NCI-H524 treated with DMSO at 0.1 percent for 48 hours (cell line): ENCODE results near the gene STX8.

ENCODE experiments used
- DNase-seq: peaks from one replicate; lab custom pipeline; 2025; lab: John Stamatoyannopoulos, UW

STX8 gene

DNA sequence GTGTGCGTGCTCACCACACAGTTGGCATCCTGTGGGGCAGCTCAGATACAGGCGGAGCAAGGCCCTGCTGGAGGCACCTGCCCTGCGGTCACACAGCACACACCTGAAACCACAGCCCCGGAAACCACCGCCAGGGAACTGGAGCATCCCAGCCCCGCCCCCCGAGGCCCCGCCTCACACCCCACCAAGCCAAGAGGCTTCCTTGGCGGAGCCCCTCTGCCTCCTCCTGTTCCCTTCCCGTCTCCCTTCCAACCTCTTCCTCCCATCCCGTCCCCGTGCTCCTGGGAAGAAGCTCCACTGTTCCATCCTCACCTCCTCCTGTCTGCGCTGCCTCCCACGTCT lies 348.9 kb downstream of the STX8 start:
- no peak for DNase-seq

DNA sequence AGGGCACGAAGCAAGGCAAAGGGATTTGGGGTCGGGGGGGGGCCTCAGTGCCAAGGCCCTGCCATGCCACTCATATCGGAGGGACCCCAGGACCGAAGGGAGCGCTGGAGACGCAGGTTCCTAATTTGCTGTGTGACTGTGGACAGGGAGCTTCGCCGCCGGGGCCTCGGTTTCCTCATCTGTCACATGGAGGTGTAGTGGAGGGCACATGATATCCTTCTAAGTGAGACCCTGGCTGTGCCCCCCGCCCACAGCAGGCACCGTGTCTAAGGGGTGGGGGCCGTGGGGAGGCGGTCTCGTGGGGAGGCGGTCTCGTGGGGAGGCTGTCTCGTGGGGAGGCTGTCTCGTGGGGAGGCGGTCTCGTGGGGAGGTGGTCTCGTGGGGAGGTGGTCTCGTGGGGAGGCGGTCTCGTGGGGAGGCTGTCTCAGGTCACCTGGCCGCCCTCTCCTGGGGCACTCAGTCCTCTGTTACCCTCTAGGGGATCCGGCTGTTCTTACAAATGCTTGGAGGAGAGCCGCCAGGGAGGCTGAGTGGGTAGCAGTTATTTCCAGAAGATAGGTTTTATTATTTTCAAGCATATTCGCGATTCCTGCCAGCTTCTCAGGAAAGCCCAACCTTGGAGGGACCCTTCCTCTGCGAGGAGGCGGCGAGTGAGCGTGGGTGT lies 349.4 kb downstream of the STX8 start:
- no peak for DNase-seq

DNA sequence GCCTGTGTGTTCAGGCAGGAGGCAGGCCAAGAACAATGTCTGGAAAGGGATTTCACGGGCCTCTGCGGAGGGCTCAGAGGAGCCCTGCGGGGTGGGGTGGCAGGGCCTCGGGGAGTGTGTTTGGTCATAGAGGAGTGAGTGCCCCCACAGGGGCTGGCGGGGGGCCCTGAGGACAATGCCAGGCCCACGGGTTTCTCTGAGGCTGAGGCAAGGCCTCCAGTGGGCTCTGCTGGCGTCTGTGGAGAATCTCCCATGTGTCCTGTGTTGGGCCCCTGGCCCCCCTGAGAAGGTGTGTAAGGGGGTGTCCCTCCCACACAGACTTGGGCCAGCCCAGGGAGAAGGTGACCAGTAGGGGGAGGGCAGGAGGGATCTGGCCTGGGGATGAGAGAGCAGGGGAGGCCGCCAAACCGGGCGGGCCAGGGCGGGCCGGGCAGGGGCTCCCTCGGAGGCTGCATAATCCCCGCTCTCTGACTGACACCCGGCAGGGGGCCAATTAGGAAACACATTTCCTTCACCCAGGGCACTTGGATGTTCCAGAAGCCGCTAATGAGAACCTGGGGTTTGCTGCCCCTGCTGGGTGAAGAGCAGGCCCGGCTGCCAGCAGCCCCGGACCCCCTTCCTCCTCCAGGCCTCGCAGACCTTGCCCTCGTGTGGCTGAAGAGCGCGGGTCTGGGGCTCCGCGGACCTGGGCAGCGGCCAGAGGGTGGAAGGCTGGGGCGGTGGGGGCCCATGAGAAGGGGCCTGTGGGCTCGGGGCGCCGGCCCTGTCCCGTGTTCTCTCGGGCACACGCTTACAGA lies 350.1 kb downstream of the STX8 start:
- DNase-seq, result no peak

DNA sequence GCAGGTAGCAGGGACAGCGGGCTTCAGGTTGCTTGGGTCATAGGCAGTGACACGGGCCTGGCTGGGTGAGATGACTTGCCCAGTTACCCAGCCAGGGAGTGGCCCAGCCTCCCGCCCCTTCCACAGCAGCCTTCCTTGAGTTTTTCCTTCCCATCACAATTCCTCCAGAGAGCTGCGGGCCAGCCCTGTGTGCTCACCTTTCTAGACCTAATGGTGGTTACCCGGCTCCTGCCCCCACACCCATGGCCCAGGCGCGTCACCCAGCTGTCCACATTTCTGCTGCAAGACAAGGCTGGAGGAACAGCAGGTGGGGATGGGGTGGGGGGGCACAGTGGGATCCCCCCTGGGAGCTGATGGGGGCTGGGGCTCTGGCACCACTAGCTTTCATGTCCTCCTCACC lies 351.1 kb downstream of the STX8 start:
- no peak for DNase-seq

DNA sequence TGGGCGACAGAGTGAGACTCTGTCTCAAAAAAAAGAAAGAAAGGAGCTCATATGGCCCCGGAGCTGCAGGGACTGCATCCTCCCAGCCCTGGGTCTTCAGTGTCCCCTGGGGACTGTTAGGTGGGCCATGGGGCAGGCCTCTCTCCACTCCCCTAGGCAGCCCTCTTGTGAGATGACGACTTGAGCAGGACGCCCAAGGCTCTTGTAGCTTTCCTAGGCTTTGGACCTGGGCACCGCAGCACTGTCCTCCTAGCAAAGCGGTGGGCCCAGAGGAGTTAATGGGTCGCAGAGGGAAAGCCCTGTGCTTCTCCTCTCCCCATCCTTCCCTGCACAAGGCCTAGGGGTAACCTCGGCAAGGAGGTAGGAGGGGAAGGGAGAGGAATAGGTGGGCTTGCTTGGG lies 352.1 kb downstream of the STX8 start:
- DNase-seq, result no peak

DNA sequence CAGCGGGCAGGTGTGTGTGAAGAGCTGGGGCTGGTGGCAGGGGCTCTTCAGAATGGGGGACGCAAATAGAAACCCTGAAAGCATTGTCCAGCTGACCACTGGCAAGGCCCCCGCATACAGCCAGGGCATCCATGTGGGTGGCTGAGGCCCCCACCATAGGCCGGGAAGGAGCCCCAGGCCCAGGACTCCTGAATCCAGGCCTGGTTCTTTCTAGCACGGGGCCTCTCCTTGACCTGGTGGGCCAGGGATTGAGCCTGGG lies 353.8 kb downstream of the STX8 start:
- no peak for DNase-seq

DNA sequence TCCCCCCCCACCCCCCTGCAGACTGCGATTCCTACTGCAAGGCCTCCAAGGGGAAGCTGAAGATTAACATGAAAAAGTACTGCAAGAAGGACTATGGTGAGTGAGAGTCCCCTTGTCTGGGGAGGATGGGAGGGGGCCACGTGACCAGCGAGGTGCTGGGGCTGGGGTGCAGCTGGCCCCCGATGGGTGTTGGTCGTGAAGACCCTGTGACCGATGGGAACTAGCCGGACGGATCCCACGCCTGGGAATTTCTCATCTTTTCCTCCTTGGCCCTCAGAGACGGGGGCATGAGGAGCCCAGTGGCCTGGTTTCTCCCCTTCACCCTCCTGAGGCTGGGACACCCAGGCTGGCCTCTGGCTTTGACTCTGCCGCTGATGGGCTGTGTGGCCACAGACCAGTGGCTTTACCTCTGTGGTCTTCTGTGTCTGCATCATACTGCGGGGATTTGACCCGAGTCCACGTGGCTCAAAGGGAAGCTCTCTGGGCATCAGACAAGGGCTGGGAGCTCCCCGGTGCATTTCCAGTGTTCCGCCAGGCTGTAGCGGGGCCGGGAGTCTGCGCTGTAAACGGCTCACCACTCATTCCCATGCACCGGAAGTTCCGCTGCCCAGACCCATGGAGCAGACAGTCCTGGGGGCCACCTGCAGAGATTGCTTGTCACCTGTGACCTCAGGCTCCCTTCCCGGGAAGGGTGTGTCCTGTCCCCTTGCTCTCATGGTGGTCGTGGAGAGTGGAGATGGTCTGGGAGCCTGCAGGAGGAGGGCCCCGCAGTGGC lies 354.3 kb downstream of the STX8 start:
- DNase-seq, result no peak

DNA sequence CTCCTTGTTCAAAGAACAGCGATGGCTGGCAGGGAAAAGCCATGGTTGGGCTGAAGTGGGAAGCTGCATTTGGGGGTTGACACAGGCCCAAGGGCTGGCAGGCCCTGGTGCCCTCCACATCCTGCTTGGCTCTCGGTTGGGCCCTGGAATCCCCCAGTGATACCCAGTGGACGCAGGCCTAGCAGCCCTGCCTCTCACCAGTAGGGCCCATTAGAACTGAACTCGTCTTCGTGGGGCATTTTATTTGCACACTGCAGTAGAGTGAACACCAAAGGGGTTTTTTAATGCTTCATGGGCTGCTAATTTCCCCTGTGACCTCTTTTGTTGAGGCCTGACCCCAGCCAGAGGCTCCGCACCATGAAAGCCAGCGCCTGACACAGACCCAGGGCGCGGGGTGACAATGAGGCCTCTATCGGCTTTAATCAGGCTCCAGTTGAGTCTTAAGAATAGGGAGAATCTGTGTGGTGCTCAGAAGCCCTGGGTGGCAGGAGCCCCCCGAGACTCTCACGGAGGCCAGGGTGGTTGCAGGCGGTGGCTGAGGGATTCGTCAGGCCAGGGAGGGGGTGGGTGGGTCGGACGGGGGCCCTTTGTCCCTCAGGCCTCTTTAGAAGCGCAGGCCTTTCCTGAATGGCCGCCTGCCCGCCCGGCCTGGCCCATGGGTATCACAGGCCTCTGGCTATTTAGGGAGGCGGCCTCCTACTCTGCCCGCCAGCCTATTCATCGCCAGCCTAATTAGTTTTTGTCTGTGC lies 355.0 kb downstream of the STX8 start:
- DNase-seq, result no peak

DNA sequence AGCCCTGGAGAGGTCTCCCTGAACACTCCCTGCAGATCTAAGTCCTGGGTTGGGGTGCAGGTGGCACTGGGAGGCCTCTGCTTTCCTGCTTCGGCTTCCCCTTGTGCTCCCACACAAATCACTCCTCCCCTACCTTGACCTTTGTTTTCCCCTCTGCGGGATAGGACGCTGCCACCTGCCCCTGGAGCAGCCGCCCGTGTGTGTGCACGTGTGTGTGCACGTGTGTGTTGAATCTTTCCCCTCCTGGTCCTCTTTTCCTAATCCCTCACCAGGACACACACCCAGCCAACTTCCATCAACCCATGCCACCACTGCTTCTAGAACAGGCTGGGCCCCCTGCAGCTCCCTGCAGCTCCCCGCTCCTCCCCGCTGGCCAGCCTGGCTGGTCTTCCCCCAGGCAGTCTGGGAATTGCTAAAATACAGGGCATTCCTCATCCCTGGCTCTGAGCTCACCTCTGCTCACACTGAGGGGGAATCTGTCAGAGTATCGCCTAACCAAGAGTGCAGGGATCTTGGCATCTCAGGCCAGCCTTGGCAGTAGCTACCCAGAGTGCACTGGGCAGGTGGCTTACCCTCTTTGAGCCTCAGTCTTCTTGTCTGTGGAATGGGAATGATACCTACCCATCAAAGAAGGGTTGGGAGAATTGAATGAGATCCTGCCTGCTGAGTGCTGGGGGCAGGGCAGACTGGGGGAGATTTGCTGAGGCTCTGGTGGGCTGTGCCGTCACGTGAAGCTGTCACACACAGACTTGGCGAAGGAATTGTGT lies 355.8 kb downstream of the STX8 start:
- DNase-seq, result no peak

DNA sequence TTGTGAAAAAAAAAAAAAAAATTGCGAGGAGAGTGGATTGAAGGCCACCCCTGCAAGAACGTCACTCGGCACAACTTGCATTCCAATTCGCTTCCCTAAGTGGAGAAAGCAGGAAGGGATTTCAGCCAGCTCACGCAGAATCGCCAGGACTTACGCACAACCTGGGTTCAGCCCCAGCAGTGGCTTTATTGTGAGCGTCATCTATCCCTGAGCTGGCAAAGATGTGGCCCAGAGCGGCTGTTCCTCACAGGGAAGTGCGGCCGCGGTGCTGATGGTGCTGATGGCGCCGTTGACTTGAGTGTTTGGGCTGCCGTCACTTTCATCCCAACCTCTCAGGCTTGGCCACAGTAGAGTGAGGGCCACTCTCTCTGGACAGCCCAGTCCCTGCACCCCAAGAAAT lies 356.7 kb downstream of the STX8 start:
- DNase-seq, result no peak

DNA sequence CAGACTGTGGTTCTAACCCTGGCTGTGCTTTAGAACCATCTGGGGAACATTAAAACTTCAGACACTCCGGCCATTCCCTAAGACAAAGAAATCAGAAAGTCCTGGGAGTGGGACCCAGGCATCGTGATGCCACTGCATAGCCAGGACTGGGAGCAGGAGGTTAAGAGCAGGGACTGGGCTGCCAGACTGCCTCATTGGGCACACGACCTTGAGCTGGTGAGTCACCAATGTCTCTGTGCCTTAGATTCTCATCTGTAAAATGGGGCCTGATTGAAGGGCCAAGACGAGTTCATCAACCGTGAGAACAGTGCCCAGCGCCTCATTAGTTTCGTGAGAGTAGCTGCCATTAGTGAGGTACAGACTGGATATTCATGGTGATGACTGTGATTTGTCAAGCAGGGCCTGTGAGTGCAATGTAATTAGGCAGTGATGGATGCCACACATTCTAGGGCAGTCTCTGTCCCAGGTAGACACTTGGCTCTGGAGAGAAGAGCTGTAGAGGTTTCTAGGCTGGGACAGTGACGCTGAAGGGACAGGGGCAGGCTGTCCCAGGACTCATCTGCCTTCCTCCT lies 357.5 kb downstream of the STX8 start:
- DNase-seq, result no peak

DNA sequence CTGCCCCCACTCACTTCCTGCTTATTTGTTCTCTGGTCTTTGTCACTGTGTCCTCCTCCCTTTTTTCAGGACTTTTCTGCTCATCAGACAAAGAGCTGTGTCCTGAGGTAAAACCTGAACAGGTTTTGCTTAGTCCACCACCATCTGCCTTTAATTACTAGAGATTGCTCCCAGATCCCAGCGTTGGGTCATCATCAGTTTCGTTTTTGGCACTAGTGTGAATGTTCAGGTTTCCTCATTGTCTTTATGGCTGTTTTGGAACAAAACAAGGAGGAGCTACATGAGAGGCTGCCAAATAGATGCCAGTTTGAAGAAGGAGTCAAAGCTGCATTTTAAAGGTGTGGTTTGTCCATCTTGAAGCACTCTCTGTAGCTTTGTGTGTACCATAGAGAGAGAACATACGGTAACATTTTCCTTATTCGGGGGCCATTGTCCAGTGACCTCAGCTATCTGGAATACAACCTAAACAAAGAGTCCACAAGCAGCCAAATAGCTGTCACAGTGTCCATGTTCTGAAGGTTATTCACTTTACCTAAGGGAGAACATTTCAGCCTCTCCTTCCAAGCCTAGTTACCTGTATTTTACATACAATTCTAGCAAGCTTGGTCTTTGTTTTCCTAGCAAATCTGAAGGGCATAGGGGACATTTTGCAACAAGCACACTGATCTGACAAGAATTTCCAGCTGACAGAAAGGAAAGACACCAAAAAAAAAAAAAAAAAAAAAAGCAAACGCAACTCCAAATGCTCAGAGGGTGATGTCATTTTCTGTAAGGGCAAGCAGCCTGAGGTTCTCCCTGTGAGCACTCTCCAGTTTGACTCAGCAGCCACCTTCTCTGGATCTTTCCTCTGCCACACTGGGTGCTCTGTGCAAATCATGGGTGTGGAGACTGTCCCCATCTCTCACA lies 358.2 kb downstream of the STX8 start:
- DNase-seq, result no peak

DNA sequence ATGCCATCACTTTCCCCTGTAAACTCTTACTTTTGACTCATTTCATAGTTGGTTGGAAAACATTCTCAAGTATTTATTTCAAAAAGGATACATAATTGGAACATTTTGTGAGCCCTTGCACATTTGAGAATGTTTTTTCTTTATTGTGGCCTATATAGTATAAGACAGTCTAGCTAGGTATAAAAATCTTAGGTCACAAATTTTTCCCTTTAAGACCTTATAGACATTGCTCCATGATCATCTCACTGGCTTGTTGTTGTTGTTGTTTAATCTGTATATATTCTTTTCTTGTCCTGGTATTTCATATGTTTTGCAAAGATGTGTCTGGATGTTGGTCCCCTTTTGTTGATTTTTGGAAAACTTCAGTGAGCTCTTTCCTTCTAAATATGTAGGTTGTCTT lies 360.2 kb downstream of the STX8 start:
- no peak for DNase-seq

DNA sequence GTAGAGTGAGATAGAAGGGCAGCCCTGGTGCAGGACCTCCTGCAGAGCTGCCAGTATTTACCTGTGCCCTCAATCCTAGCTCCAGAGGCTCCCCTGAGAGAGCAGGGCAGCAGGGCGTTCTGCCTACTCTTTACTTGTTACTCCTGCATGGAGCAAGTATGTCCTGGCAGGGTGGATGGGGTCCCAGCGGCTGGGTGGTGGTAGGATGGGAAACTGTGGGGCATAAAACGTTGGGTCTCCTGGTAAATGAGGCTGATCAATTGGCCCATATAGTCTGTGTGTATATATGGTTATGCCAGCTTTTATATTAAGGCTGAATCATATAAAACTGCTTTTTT lies 362.3 kb downstream of the STX8 start:
- DNase-seq, result no peak

DNA sequence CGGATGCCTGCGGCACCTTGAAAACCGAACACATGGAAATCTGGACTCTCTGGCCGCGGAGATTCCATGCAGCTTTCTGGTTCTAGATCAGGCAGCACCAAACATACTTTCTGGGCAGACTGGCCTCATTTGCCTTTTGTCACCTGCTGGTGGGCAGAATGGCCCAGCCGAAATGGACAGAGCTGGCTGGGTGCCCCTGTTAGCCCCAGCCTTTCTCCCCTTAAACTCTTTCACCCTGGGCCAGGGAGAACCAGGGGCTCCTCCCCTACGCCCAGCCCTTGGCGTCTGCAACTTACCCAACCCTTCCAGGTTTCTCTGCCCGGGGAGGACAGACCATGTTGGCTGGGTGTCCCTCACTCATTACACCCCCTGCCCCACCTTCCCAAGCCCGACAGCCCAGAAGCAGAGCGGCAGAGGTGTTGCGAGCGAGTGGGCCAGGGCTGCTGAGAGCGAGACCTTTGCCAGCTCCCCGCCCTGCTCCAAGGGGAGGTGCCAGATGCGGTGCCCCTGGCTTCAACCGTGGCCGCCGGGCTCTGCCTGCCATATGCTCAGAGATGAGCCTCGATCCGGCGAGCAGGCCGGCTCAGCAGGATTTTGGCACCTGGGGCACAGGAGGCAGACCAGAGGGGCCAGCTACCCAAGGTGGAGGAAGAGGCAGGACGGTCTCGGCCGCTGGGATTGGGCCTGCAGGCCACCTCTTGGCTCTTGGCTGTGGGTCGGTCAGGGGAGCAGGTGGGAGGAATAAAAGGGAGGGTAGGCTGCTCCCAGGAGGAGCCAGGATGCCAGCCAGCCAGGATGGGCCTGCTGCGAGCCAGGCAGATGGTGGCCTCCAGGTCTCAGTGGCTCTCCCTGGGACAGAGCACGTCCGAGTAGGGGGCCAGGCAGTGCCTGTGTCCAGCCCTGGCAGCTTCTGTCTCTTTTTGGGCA lies 363.0 kb downstream of the STX8 start:
- no peak for DNase-seq

DNA sequence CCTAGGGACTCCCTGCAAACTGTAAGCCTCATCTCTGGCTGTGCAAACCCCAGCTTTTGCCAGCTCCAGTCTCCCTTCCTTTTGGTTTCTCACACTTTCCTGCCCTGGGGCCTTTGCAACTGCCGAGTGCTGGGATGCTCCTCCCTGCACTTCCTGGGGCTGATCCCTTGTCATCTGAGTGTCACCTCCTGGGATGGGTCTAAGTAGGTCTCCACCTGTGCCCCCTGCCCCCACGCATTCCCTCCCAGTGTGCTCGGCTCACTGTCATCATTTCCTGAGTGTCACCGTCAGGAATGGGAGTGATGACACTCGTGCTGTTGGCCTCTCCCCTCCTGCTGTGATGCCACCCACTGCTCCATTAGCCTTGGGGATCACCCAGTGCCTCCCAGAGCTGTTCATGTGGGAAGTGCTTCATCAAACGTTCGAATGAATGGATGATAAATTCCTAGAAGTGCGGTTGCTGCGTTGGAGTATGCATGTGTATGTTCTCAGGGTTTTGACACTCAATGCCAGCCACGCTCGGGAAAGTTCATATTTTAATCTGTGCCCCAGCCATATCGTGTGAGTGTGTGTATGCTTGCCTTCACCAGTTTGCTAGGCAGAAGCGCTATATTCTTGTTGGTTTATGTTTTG lies 364.4 kb downstream of the STX8 start:
- DNase-seq, result no peak

DNA sequence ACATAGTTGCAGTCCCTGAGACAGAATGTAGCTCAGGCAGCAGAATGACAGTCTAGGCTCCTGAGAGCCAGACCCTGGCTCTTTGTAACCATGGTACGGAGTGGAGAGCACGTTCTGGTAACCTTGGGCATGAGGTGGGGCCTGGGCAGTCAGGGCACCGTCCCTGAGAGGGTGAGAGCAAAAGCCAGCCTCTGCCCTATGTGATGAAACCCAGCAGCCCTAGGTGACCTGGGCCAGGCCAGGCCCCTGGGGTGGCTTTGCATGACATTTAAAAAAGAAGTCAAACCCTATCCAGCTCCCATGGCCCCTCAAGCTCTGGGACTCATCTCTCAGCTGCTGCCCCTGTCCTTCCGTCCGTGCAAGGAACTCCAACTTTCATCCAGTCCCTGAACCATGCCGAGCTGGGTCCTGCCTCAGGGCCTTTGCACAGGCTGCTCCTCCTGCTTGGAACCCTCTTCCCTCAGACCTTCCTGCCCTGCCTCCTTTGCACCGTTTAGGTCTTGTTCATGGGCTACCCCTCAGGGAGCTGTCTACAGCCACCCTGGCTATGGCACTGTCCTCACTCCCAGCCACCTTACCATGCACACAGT lies 365.7 kb downstream of the STX8 start:
- DNase-seq, result no peak

DNA sequence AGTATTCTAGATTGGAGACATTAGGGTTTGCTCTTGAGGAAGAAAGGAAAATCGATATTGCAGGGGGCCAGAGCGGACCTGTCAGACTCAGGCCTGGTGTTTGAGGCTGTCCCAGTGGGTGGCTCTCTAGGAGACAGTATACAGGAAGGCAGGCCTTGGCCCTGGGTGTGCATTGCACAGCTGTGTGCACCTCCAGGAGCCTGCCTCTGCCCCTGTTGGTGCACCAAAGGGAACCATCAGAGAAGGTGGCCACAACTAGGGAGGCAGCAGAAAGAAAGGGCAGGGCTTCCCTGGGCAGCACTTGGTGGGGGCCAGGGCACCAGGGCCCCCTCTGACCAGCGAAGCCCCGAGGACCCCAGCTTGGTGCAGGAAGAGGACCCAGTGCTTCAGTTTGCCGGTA lies 366.3 kb downstream of the STX8 start:
- no peak for DNase-seq
